Mucosa of descending colon (tissue), 3 donors: ENCODE measurements around the gene MXD3. TPM values are rescaled to one million over a fixed set of nuclear protein-coding genes. Genes with fewer than 3 reads are reported as not detected.

Experiments used
- ATAC-seq: fragments of 200-7000 bp; cut with Tn5 transposase; one replicate; pipeline ENCODE4 v1.9.1; 2020; ENCODE audit warnings: mild to moderate bottlenecking, moderate library complexity
- DNase-seq, 3 donors: peaks; one replicate each; pipeline ENCODE4 v3.0.0-alpha.2; 2020
- H3K36me3 ChIP-seq: fragments of 200-600 bp; one replicate; pipeline ENCODE4 v1.8.0; 2021; ENCODE audit warnings: low read depth, mild to moderate bottlenecking
- H3K4me1 ChIP-seq: fragments of 200-600 bp; one replicate; pipeline ENCODE4 v1.8.0; 2021; ENCODE audit warnings: low read depth, mild to moderate bottlenecking
- H3K4me3 ChIP-seq: fragments of 200-600 bp; one replicate; pipeline ENCODE4 v1.8.0; 2021; ENCODE audit warnings: mild to moderate bottlenecking
- H3K9me3 ChIP-seq: fragments of 200-600 bp; one replicate; pipeline ENCODE4 v1.8.0; 2021; ENCODE audit warnings: mild to moderate bottlenecking
- CTCF ChIP-seq: fragments of 200-600 bp; IDR thresholded peaks from one replicate; pipeline ENCODE4 v1.8.0; 2022; ENCODE audit warnings: antibody characterized with exemption, mild to moderate bottlenecking
- intact Hi-C, 2 donors: fragments of 100-400 bp; cut with DNase I in 1 of 2; cut with micrococcal nuclease in 1 of 2; formaldehyde crosslinking; loops; one replicate each; pipeline versions ENCODE4 v1.11.0 to v1.11.1; 2022; cut with DNase I, micrococcal nuclease
- total RNA-seq, 3 donors: library from RNA; stranded (reverse); fragmentation: NEBNext Ultra II Directional in 2 of 3; extraction: Animal tissue kit (Norgen Biotek cat#: 25700) in 2 of 3; gene quantifications; one replicate each; pipeline versions ENCODE4 v1.2.1 to v1.2.4, GENCODE V29; 2021 to 2023
- donor health status: DM: no; HTN: no; CAD: no; lungs with moderate emphysema.
- donor health status: DM: no; HTN: no; CAD: no.
- donor health status: DM: no; HTN: yes; CAD: no.

MXD3 gene
- total RNA-seq, 3 donors from 2014 or later, result 10.3 to 19.4 (median 10.9) TPM

DNA sequence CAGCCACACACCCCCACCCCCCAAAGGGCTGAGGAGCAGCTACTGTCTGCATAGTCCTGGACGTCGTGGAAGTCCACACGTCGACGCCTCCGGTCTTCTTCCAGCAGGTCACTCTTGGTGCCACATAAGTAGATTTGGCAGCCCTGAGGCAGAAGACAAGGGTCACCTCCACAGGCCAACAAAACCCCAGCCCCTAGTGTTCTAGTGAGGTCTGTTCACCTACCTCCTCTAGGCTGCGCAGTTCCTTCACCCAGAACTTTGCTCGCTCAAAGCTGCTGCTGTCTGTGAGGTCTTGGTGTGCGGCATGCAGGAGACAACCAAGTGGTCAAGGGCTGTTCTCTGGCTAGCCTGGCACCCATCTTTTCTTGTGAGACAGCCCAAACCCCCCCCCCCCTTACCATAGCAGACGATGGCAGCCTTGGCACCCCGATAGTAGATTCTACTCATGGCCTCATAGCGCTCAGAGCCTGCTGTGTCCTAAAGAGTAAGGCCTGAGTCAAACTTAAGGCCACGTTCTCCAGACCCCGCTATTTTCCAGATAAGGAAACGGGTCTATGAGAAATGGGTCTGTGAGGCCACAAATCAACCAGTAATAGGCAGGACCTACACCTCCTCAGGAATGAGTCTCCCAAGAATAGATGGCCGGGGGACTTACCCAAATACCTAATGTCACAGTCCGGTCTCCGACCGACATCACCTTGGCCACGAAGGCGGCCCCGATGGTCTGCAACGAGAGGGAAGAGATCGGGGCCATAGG, 9.2 kb downstream of the MXD3 start:
- ATAC-seq (no peak), DNase-seq (peak in 1 of 3 donors; percentile 61)
- Histone ChIP-seq H3K9me3 (no peaks in the 10 kb centered on the region), H3K4me1 (peaks cover 55% of the 10 kb centered on the region), H3K36me3 (no peaks in the 10 kb centered on the region), H3K4me3 (peak overlapping the region; percentile 92)
- no peak for TF ChIP-seq CTCF
- intact Hi-C loops, result no loop called here

DNA sequence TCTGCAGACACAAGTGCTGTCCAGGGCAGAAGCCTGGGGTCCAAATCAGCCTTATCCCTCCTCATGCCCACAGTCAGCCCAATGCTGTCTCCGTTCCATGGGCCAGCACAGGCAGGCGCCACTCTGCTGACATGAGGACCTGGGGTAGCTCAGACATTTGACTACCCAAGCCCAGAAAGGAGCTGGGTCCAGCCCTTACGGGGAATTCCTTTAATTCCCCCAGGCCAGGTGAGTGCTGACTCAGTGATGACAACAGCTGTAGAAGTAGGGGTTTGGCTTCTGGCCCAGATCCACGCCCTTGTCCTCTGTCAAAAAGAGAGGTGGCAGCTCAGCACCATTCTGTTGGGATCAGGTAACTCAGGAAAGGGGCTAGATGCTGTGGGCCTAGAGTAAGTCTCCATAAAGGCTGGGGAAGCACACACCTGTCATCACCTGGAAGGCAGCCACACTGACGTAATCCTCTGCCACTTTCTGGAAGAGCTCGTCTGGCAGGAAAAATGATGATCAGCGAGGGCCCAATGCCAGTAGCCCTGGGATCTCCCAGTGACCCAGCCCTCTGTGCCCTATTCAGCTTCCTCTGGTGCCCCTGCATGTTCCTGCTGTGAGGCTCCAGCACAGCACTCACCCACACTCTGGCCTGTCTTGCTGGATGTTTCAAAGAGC, 10.1 kb downstream of the MXD3 start:
- DNase-seq (peak; percentile 75 to 95 (median 84)), ATAC-seq (peak; percentile 44)
- intact Hi-C loops, result no loop called here
- Histone ChIP-seq H3K4me3 (no peak overlapping the region), H3K9me3 (no peaks in the 10 kb centered on the region), H3K4me1 (peaks cover 55% of the 10 kb centered on the region), H3K36me3 (no peaks in the 10 kb centered on the region)
- no peak for TF ChIP-seq CTCF

DNA sequence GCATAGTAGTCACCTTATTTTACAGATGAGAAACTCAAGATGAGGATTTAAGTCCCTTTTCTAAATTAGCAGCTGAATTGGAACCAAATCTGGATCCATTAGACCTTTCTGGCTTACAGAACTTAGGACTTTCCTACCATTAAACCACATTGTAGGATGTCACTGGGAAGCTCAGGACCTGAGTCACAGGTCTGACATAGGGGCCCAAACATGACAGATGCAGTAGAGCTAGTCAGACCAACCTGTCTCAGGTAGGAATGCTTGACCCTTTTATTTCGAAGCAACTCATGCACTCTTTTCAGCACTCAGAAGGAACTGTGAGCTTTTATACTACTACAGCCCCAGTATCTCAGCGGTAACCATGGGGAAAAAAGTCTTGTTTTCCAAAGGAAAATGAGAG, 10.7 kb downstream of the MXD3 start:
- intact Hi-C loops, result no loop called here
- no peak for TF ChIP-seq CTCF
- Histone ChIP-seq H3K4me1 (peaks cover 55% of the 10 kb centered on the region), H3K9me3 (no peaks in the 10 kb centered on the region), H3K4me3 (no peak overlapping the region), H3K36me3 (no peaks in the 10 kb centered on the region)
- ATAC-seq (no peak), DNase-seq (no peak)

GRCh38 chr5:177300236-177300880, 11.3 kb downstream of the MXD3 start:
- peak; percentile 52 for ATAC-seq
- intact Hi-C loops, result no loop called here
- TF ChIP-seq CTCF, result no peak
- Histone ChIP-seq H3K4me1 (peaks cover 51% of the 10 kb centered on the region), H3K4me3 (no peak overlapping the region), H3K36me3 (no peaks in the 10 kb centered on the region), H3K9me3 (no peaks in the 10 kb centered on the region)
- DNase-seq, result peak; percentile 74 to 80 (median 79)

DNA sequence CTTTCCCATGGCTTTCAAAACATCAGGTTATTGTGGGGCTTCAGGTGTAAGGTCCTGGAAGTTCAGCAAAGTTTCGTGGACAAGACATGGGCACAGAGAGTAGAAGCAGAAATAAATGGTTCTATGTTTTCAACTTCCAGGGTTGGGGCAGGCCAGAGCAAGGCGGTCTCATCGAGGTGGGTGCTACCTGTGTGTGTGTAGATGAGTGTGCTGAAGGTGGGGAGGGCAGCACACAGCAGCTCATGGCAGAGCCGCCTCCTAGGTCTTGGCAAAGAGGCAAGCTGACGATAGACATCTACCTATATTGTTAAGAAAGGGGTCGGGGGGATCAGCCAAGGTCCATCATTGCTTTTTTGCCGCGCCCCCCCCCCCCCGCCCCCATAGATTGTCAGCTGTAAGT, 12.0 kb downstream of the MXD3 start:
- DNase-seq (no peak), ATAC-seq (no peak)
- intact Hi-C loops, result no loop called here
- Histone ChIP-seq H3K4me1 (peaks cover 44% of the 10 kb centered on the region), H3K9me3 (no peaks in the 10 kb centered on the region), H3K36me3 (no peaks in the 10 kb centered on the region), H3K4me3 (no peak overlapping the region)
- no peak for TF ChIP-seq CTCF
